ENCODE measurements around the gene ALKBH5.
A peak's percentile ranks its signal among the peaks of the same experiment; 100 is the strongest.

ALKBH5 gene

GRCh38 chr17:18224053-18224386, 40.4 kb downstream of the ALKBH5 start:
- no peak for DNase-seq (ENCODE audit: low read depth in 2 of 2)

- DNase-seq (ENCODE audit: low read depth in 2 of 2) = no peak
Observed at GRCh38 chr17:18224387-18225120, 40.9 kb downstream of the ALKBH5 start.

DNA sequence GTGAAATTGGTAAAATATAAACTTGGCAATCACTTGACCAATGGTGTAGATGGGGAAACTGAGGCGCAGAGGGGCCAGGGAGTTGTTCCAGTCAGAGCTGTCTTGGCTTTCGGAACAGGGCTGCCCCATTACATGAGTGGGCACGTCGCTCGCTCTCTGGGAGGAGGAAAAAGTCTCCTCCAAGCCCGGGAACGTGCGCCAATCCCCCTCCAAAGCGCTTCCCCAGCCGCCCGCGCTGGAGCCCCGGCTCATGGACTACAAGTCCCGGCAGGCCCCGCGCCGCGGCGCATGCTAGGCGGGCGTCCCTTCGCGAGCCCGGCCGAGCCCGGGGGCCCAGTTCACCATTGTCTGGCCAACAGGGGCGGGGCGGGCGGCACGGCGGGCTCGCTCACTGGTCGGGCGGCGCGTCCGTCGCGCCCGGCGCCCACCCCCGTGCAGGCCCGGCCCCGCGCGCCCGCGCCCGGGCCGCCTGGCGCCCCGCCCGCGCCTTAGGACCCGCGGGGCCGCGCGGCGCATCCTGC, 41.6 kb downstream of the ALKBH5 start, which contains the start of gene LLGL1:
TSS of gene LLGL1 (plus strand) at position 515 of the 521 bp plus-strand sequence. CDS start 48 bp downstream, outside the sequence.
- DNase-seq (ENCODE audit: low read depth in 2 of 2) = peak; percentile 90 to 92

DNA sequence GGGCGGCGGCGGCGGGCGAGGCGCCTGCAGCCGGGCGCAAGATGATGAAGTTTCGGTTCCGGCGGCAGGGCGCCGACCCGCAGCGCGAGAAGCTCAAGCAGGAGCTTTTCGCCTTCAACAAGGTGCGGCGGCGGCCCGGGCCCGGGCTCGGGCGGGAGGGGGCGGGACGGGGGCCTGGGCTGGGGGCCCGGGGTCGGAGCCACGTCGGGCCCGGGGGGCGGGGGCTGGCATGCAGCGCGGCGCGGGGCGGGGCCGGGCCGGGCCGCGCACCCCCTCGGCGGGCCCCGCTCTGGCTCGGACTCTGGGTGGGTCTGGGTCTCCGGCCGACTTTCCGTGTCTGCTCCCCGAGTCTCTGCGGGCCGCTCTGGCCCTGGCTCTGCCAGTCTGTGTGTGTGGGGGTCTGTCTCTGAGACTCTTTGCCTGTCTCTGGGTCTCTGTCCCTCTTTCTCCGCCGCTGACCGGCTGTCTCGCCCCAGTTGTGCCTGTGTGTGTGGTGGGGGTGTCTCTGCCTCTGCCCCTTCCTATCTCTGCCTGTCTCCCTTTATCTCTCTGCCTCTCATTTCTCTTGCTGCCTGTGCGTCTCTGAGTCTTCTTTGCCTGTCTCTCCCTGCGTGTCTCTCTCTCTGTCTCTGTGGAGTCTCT, 42.1 kb downstream of the ALKBH5 start:
- no peak for DNase-seq (ENCODE audit: low read depth in 2 of 2)

DNA sequence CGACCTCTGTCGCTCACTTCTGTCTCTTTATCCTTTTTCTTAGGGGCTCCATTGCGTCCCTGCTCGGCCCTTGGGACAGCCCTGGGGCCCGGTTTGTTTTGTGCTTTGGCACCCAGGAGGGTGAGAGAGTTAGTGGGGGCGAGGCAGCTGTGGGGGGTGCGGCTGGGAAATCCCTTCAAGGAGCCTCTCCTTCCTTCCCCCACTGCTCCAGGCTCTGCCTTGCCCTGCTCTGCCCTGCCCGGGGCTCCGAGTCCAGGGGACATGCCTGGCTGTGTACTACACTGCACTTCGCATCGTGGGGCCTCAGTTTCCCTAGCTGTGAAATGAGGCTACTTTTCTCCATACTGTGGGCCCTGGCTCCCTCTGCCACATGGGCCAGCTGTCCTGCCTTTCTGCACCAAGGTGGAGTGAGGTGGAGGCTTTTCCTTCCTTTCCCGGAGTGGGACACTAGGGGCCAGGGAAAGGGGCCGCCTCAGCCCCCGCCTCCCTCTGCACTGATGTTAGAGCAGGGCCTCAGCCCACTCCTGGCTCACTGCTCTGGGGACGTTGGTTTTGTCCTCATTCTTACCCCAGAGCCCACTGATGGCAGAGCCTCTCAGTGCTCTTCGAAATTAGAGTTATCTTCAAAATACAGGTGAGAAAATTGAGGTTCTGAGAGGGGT, 42.8 kb downstream of the ALKBH5 start:
- no peak for DNase-seq (ENCODE audit: low read depth in 2 of 2)

DNA sequence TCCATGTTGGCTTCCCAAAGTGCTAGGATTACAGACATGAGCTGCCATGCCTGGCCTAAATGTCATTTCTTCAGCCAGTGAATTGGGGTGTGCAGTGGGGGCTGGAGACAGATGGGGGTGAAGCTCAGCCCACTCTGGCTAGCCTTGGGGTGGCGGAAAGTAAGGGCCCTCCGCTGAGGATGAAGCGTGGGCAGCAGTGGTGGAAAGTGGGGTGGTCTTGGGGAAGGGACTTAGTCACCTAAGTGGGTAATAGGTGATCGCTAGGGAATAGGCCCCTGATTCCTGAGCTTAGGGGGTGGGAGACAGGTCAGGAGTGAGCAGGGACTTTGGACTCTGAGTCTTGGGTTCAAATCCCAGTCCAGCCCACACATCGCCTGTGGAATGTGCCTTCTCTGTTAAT, 44.0 kb downstream of the ALKBH5 start:
- DNase-seq (ENCODE audit: low read depth in 2 of 2) = no peak

DNA sequence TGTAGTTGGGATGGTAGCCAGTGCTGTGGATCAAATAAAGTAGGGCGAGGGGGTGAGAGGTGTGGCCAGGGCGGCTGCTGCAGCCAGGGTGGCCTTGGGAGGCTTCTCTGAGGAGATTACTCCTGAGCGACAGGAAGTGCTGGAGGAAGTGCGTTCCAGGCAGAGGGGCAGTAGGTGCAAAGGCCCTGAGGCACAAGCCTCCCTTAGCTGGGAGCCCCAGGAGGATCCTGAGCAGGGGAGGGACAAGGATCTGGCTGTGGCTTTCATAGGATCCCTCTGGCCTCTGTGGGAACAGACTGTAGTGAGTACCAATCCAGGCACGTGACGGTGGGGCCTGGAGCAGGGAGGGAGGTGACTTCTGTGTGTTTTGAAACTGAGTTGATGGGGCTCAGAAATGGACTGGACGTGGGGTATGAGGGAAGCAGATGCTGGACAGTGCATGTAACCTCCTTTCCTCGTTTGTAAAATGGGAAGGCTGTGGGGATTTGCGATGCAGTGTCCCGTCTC, 44.6 kb downstream of the ALKBH5 start:
- no peak for DNase-seq (ENCODE audit: low read depth in 2 of 2)

DNA sequence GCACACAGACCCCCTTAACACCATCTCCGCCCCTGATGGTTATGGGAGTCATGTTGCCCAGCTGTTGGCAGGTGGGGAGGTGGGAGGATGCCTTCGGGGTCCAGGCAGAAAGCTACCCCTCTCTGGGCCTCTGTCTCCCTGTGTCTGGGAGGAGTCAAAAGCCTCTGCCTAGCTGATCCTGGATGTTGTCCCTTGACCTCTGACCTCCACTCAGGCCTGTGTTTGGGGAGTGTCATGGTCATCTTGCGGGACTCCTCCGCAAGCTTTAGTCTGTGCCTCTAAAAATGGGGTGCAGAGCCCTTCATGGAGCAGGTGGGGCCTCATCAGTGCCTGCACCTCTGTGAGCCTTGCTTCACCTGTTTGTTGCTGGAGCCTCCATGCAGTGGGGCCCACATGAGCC, 45.6 kb downstream of the ALKBH5 start:
- DNase-seq (ENCODE audit: low read depth in 2 of 2) = no peak

DNA sequence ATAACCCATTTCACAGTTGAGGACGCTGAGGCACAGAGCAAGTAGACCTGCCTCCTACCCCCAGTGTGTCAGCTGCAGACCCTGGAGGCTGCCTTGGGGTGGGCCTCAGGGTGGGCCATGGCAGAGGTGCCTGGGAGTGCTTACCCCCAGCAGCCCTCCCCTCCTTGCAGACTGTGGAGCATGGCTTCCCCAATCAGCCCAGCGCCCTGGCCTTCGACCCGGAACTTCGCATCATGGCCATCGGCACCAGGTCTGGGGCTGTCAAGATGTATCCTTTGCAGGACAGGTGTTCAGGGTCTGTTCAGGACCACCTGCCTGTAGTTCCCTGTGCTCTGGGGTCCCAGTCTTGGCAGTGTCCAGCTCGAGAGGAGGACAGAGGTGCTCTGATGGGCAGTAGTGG, 46.1 kb downstream of the ALKBH5 start:
- no peak for DNase-seq (ENCODE audit: low read depth in 2 of 2)

DNA sequence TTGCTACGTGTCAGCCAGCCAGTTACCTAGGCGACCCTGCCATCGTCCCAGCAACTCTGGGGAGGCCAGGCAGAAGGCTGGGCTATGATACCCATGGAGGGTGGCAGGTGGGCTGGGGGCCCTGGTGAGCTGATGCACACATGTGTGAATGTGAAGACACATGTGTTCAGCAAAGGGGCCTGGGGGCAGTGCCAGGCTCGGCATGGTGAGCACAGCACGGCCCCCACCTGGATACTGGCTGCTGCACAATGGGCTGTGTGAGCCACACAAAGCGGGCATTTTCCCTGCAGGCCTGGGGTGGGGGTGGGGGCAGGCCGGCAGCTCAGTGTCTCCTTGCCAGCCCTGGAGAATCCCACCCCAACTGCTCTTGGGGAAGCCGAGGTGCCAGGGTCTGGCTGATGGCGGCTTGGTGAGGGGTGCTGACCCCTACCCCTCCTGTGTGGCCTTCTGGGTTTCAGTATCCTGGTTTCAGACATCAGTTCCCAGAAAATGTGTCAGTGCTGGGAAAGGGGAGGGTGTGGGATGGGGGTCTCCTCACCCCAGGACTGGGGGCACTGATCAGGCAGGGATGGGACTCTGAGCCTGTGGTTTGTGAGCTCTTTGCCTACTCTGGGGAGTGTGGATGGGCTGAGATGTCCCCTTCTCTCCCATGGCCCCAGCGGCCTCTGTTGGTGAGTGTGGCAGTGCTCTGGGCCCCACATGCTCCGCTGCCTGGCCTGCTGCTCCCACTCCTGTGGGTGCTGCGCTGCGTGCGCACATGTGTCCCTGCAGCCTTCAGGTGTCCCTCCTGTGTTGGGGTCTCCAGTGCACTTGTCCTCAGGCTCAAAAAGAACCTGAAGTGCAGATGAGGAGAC, 46.9 kb downstream of the ALKBH5 start:
- DNase-seq (ENCODE audit: low read depth in 2 of 2) = no peak

- no peak for DNase-seq (ENCODE audit: low read depth in 2 of 2)
Observed at GRCh38 chr17:18231164-18231563, 47.5 kb downstream of the ALKBH5 start.

DNA sequence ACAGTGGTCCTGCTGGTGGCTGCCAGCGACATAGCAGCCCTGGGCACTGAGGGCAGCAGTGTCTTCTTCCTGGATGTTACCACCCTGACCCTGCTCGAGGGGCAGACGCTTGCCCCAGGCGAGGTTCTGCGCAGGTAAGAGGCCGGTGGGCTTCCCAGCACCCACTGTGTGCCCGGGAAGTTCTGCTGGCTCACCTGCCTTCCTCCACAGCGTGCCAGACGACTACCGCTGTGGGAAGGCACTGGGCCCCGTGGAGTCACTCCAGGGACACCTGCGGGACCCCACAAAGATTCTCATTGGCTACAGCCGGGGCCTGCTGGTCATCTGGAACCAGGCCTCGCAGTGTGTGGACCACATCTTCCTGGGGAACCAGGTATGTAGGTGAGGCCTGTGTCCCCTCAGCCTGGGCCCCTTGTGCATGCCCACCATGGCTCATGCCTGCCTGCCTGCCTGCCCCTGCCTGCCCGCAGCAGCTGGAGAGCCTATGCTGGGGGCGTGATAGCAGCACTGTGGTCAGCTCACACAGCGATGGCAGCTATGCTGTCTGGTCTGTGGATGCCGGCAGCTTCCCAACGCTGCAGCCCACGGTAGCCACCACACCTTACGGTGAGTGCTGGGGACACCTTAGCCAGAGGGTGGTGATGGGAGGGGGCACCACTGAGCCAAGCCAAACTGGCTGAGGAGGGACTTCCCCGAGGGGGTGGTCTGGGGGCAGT, 50.3 kb downstream of the ALKBH5 start:
- no peak for DNase-seq (ENCODE audit: low read depth in 2 of 2)

DNA sequence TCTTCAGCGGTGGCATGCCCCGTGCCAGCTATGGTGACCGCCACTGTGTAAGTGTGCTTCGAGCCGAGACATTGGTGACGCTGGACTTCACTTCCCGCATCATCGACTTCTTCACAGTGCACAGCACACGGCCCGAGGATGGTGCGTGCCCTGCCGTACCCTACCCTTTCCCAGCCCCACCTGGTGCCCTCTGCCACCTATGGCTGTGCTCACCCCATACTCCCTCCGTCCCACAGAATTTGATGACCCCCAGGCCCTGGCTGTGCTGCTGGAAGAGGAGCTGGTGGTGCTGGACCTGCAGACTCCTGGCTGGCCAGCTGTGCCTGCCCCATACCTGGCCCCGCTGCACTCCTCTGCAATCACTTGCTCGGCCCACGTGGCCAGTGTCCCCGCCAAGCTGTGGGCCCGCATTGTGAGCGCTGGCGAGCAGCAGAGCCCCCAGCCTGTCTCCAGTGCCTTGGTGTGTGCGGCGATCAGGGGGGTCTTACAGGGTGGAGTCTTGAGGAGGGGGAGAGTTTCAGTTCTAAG, 51.3 kb downstream of the ALKBH5 start:
- no peak for DNase-seq (ENCODE audit: low read depth in 2 of 2)

DNA sequence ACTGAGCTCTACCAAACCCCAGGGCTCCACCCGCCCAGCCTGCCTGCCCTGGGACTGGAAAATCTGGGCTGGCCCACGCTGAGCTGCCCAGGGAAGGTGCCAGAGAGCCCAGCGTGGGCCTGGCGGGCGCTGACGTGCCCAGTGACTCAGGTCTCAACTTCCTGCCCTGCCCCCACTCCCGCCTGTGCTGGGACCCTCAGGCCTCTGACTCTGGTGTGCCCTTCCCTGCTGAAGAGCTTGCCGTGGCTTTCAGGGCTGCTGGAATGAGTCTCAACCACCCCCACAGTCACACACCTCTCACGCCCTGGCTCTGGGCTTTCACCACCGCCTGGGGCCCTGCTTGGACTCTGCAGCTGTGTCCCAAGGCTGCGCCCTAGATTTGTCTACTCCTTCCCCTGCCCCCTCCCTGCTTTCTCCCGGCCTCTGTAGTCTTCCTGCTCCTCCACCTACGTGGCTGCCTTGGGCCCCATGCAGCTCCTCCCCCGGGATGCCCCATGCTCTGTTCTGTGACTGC, 52.2 kb downstream of the ALKBH5 start:
- DNase-seq (ENCODE audit: low read depth in 2 of 2) = no peak

- no peak for DNase-seq (ENCODE audit: low read depth in 2 of 2)
Observed at GRCh38 chr17:18236494-18236893, 52.9 kb downstream of the ALKBH5 start.

GRCh38 chr17:18237461-18237860, 53.8 kb downstream of the ALKBH5 start:
- no peak for DNase-seq (ENCODE audit: low read depth in 2 of 2)

DNA sequence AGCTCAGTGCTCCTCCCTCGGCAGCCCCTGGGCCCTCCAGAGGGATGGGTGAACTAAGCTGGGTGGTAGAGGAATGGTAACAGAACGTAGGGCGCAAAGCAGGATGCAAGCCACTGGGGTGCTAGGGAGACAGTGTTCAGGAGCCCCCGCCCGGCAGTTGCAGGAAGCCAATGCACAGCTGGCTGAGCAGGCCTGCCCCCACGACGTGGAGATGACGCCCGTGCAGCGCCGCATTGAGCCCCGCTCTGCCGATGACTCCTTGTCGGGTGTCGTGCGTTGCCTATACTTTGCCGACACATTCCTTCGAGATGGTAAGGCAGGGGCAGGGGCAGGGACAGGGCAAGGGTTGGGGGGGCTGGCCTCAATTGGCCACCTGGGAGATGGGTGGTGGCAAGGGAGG, 54.7 kb downstream of the ALKBH5 start:
- DNase-seq (ENCODE audit: low read depth in 2 of 2) = no peak

DNA sequence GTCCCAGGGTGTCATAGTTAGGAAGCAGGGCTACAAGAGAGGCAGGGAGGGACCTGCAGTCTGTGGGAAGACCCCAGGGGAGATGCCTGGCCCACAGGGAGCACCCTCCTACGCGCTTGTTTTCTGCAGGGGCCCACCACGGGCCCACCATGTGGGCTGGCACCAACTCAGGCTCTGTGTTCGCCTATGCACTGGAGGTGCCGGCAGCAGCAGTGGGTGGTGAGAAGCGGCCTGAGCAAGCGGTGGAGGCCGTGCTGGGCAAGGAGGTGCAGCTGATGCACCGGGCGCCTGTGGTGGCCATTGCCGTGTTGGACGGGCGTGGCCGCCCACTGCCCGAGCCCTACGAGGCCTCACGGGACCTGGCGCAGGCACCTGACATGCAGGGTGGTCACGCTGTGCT, 56.8 kb downstream of the ALKBH5 start:
- no peak for DNase-seq (ENCODE audit: low read depth in 2 of 2)

- DNase-seq (ENCODE audit: low read depth in 2 of 2) = no peak
Observed at GRCh38 chr17:18241229-18241871, 57.7 kb downstream of the ALKBH5 start.
